Fibroblast of lung (primary cell): ENCODE results near the gene RRP12. TPM values are rescaled to one million over a fixed set of nuclear protein-coding genes. Genes with fewer than 3 reads are reported as not detected.

Experiments used
- DNase-seq, 2 donors: peaks; one replicate each; pipeline versions ENCODE4 v3.0.0 to v3.0.0-alpha.2; 2010; ENCODE audit warnings: low read depth in 2 of 2
- H2AFZ ChIP-seq: 2 replicates; pipeline ENCODE4 v1.5.1; 2012; ENCODE audit warnings: low read length, control low read depth, inconsistent platforms
- H3K27ac ChIP-seq: 2 replicates; pipeline ENCODE4 v1.5.1; 2011; ENCODE audit warnings: low read length, control low read depth; ENCODE audit not compliant: insufficient read depth
- H3K27me3 ChIP-seq: 2 replicates; pipeline ENCODE4 v1.5.1; 2011; ENCODE audit warnings: mild to moderate bottlenecking, low read length; ENCODE audit not compliant: control insufficient read depth, insufficient read depth
- H3K36me3 ChIP-seq: 2 replicates; pipeline ENCODE4 v1.5.1; 2011; ENCODE audit warnings: low read length; ENCODE audit not compliant: control insufficient read depth, insufficient read depth
- H3K4me1 ChIP-seq: 2 replicates; pipeline ENCODE4 v1.5.1; 2011; ENCODE audit warnings: low read length; ENCODE audit not compliant: control insufficient read depth, insufficient read depth; ENCODE audit errors: extremely low read depth
- H3K4me2 ChIP-seq: 2 replicates; pipeline ENCODE4 v1.5.1; 2011; ENCODE audit warnings: low read length, control low read depth; ENCODE audit not compliant: insufficient read depth; ENCODE audit errors: extremely low read depth
- H3K4me3 ChIP-seq, 4 experiments: fragments of 200-600 bp in 1 of 4; sonication (generic) in 1 of 4; replicated peaks in 1 of 4; 2 replicates each; pipeline ENCODE4 v1.5.1; 2011 to 2016; ENCODE audit warnings: low read length in 4 of 4, low read depth in 3 of 4, mild to moderate bottlenecking in 3 of 4, control low read depth in 2 of 4, inconsistent platforms in 1 of 4, mixed read lengths in 1 of 4; ENCODE audit not compliant: insufficient read depth in 1 of 4; ENCODE audit errors: control extremely low read depth in 1 of 4
- H3K79me2 ChIP-seq: 2 replicates; pipeline ENCODE4 v1.5.1; 2012; ENCODE audit warnings: mild to moderate bottlenecking, low read length, inconsistent platforms; ENCODE audit not compliant: control insufficient read depth, insufficient read depth
- H3K9ac ChIP-seq: 2 replicates; pipeline ENCODE4 v1.5.1; 2011; ENCODE audit warnings: mild to moderate bottlenecking, low read length, control low read depth; ENCODE audit not compliant: insufficient read depth
- H3K9me3 ChIP-seq: 2 replicates; pipeline ENCODE4 v1.5.1; 2012; ENCODE audit warnings: low read depth, low read length; ENCODE audit not compliant: control insufficient read depth, insufficient read depth
- H4K20me1 ChIP-seq: 2 replicates; pipeline ENCODE4 v1.5.1; 2011; ENCODE audit warnings: low read length; ENCODE audit not compliant: control insufficient read depth, insufficient read depth; ENCODE audit errors: extremely low read depth
- CTCF ChIP-seq, 2 donors: IDR thresholded peaks in 1 of 2; conservative IDR thresholded peaks in 1 of 2; 1 replicate in 1 of 2; 2 replicates in 1 of 2; pipeline ENCODE4 v1.5.1; 2011 to 2012; ENCODE audit warnings: low read length in 2 of 2, control low read depth in 1 of 2, inconsistent platforms in 1 of 2, low read depth in 1 of 2, mild to moderate bottlenecking in 1 of 2
- EZH2 ChIP-seq: IDR thresholded peaks from 2 replicates; pipeline ENCODE4 v1.5.1; 2012; ENCODE audit warnings: low read length, control low read depth, mild to moderate bottlenecking; ENCODE audit errors: missing control alignments
- polyA plus RNA-seq, 2 donors: library from polyadenylated mRNA; depleted of rRNA in 1 of 2; stranded (reverse) in 1 of 2; unstranded in 1 of 2; fragments of >200 nt; gene quantifications; 2 replicates each; pipeline ENCODE4 v1.2.1, GENCODE V29; 2011 to 2012; ENCODE audit warnings: missing spikeins in 1 of 2
- total RNA-seq: library from RNA; depleted of rRNA; stranded (reverse); fragments of >200 nt; gene quantifications from 2 replicates; pipeline ENCODE4 v1.2.1, GENCODE V29; 2014

Gene RRP12
- total and polyA plus RNA-seq, 2 donors (not counting 1 experiment from before 2014, with no cell fraction given) = 6.1 to 10.7 TPM

GRCh38 chr10:97376413-97376812 lies 24.7 kb downstream of the RRP12 start:
- peaks cover 16% of the 10 kb centered on the region for H3K36me3 ChIP-seq
- no peak overlapping the region for H3K4me3 ChIP-seq
- no peaks in the 10 kb centered on the region for H3K79me2 ChIP-seq
- H3K9ac ChIP-seq = no peak overlapping the region
- no peak for DNase-seq
- no peak overlapping the region for H2AFZ ChIP-seq
- no peaks in the 10 kb centered on the region for H3K27me3 ChIP-seq
- H3K4me2 ChIP-seq = no peak overlapping the region
- no peaks in the 10 kb centered on the region for H4K20me1 ChIP-seq
- TF ChIP-seq CTCF (conservative IDR thresholded peaks at IDR 0.05 in 1 of 2, IDR thresholded peaks at IDR 0.05 in 1 of 2; ENCODE audit: low read depth in 1 of 2, low read length in 2 of 2) (no peak), EZH2 (no peak)
- no peaks in the 10 kb centered on the region for H3K4me1 ChIP-seq
- H3K9me3 ChIP-seq = no peaks in the 10 kb centered on the region
- H3K27ac ChIP-seq = no peak overlapping the region

- no peaks in the 10 kb centered on the region for H3K27me3 ChIP-seq
- no peak overlapping the region for H3K4me2 ChIP-seq
- no peak for DNase-seq
- H3K4me1 ChIP-seq = no peaks in the 10 kb centered on the region
- H3K27ac ChIP-seq = no peak overlapping the region
- no peaks in the 10 kb centered on the region for H3K79me2 ChIP-seq
- H3K9ac ChIP-seq = no peak overlapping the region
- H3K36me3 ChIP-seq = peaks cover 20% of the 10 kb centered on the region
- TF ChIP-seq CTCF (conservative IDR thresholded peaks at IDR 0.05 in 1 of 2, IDR thresholded peaks at IDR 0.05 in 1 of 2; ENCODE audit: low read depth in 1 of 2, low read length in 2 of 2) (no peak), EZH2 (no peak)
- H3K4me3 ChIP-seq = no peak overlapping the region
- H2AFZ ChIP-seq = no peak overlapping the region
- H3K9me3 ChIP-seq = no peaks in the 10 kb centered on the region
- H4K20me1 ChIP-seq = no peaks in the 10 kb centered on the region
Observed at GRCh38 chr10:97373456-97373855, 27.7 kb downstream of the RRP12 start.

GRCh38 chr10:97372233-97372875 lies 28.8 kb downstream of the RRP12 start:
- H3K36me3 ChIP-seq = peaks cover 20% of the 10 kb centered on the region
- no peak overlapping the region for H2AFZ ChIP-seq
- no peaks in the 10 kb centered on the region for H3K9me3 ChIP-seq
- no peaks in the 10 kb centered on the region for H3K4me1 ChIP-seq
- no peak overlapping the region for H3K9ac ChIP-seq
- no peaks in the 10 kb centered on the region for H4K20me1 ChIP-seq
- no peak overlapping the region for H3K27ac ChIP-seq
- no peaks in the 10 kb centered on the region for H3K27me3 ChIP-seq
- no peak overlapping the region for H3K4me3 ChIP-seq
- no peak overlapping the region for H3K4me2 ChIP-seq
- DNase-seq = no peak
- no peak for TF ChIP-seq CTCF (conservative IDR thresholded peaks at IDR 0.05 in 1 of 2, IDR thresholded peaks at IDR 0.05 in 1 of 2; ENCODE audit: low read depth in 1 of 2, low read length in 2 of 2)
- no peak for TF ChIP-seq EZH2
- no peaks in the 10 kb centered on the region for H3K79me2 ChIP-seq
